ENCODE results near the gene CACNA1G. TPM values are rescaled to one million over a fixed set of nuclear protein-coding genes. Genes with fewer than 3 reads are reported as not detected.

The CACNA1G gene
- total RNA-seq, 1 donor from 2014 or later, result 0.36 TPM

DNA sequence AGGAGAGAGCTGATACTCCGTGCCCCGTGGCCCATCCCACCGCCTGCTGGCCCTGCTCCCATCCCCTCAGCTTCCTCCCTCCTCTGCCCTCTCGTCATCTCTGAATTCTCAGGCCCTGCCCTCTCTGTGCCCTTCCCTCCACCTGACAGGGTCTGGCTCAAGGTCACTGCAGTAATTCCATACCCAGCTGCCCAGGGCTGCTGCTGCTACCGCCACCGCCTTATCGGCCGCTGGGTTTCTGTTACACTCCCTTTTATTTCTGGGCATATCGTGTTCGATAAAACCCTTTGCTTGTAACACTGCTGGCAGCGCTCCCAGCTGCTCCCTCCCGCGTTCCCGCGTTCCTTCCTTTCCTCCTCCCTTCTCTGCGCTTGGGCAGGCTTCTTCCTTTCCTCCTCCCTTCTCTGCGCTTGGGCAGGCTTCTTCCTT is 26.8 kb upstream of the CACNA1G start:
- peak; percentile 75 for DNase-seq (ENCODE audit: low spot score)

DNA sequence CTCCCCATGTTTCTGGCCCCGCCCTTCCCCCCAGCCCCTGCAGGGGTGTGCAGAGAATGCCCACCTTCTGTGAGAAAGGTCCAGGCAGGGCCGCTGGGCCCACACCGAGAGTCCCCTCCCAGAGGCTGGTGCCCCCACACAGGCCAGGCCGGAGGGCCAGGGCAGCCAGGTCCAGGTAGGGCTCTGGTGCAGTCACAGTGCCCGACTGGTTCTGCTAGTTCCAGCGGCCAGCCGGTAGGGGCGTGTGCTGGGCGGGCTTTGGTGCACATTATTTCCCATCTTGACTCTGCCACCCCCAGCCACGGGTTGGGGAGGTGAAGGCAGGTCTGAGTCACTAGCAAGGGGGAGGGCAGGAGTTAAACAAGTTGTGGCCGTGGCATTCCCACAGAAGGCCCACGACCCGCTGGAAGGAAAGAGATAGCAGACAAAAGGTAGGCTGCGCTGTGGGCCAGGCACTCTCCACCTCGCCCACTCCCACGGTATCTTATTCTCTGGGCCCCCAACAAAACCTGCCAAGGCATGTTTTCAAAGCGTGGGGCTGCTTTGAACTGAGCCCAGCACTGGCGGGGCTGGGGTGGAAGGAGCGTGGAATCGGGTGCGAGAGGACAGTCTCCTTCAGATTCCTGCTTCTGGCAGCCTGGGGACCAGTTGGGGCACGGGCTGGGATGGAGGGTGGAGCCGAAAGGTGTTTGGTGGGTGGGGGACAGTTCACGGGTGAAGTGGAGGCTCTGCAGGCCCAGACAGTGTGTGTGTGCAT is 26.1 kb upstream of the CACNA1G start:
- peak; percentile 88 for DNase-seq (ENCODE audit: low spot score)

DNA sequence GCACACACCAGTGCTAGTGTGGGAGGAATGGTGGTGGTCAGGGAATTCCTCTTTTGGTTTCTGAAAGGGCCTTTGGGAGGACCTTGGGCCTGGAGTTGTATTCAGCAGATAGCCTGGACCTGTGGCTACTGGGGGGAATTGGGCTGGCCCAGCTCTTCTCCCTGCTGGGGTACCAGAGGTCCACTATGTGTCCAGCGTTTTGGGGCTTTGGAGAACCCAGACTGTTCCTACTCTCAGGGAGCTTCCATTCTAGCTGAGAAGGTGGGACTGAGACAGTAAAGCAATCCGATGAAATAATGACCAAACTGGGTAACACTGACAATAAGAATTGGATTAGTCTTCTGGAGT is 25.6 kb upstream of the CACNA1G start:
- no peak for DNase-seq (ENCODE audit: low spot score)

DNA sequence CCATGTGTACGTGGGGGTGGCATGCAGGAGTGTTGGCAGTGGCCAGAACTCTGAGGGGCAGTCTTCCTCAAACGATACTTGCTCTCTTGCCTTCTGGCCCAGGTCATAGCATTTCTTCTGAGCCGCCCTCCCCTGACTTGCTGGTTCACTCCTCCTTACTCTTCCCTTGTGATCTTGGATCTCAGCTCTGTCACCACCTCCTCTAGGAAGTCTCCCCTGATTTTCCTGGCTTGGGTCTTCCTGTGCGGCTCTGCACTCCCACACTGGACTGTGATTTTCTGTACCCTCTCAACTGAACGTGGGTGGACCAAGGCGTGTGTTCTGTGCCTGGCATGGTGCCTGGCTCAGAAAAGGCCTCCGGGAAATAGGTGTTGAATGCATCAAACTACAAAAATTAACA is 25.1 kb upstream of the CACNA1G start:
- DNase-seq (ENCODE audit: low spot score), result no peak

DNA sequence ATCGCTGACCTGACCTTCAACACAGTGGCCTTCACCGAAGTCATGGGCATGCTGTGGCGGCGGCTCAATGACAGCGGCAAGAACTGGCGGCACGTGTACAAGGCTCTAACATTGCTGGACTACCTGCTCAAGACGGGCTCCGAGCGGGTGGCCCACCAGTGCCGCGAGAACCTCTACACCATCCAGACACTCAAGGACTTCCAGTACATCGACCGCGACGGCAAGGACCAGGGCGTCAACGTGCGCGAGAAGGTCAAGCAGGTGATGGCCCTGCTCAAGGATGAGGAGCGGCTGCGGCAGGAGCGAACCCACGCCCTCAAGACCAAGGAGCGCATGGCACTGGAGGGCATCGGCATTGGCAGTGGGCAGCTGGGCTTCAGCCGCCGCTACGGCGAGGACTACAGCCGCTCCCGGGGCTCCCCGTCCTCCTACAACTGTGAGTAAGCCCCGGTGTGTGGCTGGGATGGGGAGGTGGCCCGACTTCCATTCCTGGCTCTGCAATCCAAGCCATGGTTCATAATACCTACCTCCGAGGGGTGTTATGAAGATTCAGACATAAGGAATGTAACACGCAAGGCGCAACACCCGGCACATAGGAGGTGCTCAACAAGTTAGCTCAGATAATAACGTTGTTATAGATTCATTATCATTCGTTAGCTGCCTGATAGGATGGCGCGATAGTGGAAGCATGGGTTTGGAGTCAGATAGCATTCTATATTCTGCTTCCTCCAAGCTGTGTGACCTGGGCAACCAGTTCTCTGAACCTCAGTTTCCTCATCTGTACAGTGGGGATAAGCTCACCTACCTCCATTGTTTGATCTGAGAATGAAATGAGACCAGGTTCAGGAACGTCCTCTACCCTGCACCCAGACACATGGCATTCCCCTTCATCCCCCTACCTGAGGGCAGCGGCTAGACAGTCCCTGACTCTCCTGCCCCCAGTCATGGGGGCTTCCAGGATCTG is 23.6 kb upstream of the CACNA1G start:
- no peak for DNase-seq (ENCODE audit: low spot score)

DNA sequence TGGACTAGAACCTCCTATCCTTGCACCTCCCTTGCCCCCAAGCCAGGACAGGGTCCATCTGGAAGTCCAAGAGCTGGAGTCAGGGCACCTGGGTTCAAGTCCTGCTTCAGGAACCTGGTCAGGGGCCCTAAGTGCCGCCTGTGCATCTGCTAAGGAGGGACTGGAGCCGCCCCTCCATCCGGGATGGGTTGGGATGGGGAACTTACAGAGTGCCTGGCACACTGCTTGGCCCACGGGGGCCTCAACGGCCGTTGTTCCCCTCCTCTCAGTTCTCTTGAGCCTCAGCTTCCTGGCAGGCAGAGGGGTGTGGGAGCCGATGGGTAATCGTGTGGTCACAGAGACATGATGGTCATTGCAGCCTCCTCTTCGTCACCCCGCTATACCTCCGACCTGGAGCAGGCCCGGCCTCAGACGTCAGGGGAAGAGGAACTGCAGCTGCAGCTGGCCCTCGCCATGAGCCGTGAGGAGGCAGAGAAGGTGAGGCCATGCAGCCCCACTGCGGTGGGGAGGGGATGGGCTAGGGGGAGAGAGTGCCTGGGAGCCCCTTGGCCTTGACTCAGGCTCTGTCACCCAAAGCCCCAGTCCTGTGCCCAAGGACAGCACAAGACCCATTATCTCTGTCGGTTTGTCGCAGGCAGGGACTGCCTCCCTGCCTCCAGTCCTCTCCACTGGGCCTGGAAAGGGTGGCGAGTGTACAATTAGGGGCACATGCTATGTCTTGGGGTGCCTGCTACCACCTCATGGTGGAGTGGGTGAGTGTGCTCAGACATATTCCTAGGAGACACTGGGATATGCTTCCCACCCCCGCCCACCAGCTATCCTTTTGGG is 22.6 kb upstream of the CACNA1G start:
- no peak for DNase-seq (ENCODE audit: low spot score)

DNA sequence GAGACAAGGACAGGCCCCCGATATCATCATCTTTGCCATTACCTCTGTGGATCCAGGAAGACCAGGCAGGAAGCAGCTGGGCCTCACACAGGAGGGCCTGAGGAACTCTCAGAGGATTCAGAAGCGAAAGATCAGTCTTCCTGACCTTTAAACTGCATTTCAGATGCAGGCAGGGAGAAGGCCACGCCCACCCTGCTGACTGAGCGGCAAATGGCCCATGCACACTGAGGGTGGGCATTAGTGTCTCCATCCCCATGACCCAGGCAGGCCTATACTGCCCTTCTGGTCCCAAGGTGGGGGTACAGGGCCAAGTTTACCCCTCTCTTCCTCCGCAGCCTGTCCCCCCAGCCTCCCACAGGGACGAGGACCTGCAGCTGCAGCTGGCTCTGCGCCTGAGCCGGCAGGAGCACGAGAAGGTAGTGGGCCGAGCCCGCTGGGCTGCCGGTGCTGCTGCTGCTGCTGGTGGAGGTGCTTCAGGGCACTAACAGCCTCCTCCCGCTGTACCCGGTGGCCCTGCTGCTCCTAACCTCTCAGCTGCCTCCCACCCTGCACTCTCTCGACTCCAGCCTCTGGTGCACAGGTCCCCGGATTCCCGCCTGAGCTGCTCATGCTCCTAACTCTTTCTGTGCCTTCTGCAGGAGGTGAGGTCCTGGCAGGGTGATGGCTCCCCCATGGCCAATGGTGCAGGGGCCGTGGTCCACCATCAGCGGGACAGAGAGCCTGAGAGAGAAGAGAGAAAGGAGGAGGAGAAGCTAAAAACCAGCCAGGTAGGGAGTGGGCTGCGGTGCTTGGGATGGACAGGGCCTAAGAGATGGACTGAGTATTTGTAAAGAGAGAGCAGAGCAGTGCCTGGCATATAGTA is 21.7 kb upstream of the CACNA1G start:
- no peak for DNase-seq (ENCODE audit: low spot score)

DNA sequence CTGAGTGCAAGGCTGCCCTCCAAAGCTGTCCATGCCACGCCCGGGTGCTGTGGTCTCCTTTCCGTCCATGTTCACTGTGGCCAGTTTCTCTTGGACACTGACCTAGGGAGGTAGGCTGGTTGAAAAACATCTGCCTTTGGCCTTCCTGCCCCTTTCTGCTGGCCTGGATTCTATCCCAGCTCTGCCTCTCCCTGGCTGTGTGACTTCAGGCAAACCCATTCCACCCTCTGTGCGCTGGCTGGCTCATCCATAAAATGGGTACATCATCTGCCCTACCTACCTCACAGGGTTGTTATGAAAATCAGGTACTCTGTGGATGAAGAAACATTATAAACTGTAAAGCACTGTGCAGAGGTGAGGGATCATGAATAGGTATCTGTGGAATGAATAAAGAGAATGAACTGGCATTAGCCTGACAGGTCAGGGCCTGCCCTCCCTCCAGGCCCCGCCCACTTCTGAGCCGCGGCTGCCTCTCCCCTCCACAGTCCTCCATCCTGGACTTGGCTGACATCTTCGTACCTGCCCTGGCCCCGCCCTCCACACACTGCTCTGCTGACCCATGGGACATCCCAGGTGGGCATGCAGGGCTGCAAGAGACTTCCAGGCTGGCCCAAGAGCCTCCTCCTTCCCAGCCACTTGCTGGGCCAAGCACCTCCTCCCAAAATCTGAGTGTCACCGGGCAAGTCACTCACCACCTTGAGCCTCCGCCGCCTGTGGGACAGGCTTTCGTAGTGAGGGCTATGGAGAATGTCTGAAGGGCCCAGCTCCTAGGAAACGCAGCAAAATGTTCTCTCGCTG is 20.6 kb upstream of the CACNA1G start:
- DNase-seq (ENCODE audit: low spot score), result peak; percentile 78

DNA sequence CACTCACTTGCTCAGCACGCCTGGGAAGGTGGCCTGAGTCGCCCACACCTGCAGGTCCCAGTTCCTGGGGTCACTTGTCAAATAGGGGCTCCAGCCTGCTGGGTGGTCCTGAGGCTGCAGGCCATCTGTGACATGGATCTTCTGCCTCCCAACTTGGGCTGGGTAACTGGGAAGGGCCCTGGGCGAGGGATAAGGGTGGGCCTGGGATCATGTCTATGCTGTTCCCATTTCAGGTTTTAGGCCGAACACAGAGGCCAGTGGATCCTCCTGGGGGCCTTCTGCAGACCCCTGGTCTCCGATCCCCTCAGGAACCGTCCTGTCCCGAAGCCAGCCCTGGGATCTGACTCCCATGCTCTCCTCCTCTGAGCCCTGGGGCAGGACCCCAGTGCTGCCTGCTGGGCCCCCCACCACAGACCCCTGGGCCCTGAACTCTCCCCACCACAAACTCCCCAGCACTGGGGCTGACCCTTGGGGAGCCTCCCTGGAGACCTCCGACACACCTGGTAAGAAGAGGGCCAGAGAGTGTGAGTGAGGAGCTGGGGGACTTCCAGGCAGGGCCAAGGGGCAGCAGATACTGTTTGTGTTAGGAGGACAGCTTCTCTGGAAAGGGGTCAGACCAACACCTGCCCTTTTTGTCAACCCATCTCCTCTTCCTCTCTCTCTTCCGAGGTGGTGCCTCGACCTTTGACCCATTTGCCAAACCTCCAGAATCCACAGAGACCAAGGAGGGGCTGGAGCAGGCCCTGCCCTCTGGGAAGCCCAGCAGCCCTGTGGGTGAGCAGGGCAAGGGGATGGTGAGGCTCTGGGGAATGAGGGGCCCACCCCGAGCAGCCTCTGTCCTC is 19.7 kb upstream of the CACNA1G start:
- DNase-seq (ENCODE audit: low spot score), result no peak

DNA sequence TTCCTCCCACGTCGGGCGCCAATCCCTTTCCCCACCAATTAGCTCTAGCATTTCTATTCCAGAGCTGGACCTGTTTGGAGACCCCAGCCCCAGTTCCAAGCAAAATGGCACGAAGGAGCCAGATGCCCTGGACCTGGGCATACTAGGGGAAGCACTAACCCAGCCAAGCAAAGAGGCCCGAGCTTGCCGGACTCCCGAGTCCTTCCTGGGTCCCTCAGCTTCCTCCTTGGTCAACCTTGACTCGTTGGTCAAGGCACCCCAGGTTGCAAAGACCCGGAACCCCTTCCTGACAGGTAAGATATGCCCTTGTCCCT is 19.2 kb upstream of the CACNA1G start:
- no peak for DNase-seq (ENCODE audit: low spot score)

DNA sequence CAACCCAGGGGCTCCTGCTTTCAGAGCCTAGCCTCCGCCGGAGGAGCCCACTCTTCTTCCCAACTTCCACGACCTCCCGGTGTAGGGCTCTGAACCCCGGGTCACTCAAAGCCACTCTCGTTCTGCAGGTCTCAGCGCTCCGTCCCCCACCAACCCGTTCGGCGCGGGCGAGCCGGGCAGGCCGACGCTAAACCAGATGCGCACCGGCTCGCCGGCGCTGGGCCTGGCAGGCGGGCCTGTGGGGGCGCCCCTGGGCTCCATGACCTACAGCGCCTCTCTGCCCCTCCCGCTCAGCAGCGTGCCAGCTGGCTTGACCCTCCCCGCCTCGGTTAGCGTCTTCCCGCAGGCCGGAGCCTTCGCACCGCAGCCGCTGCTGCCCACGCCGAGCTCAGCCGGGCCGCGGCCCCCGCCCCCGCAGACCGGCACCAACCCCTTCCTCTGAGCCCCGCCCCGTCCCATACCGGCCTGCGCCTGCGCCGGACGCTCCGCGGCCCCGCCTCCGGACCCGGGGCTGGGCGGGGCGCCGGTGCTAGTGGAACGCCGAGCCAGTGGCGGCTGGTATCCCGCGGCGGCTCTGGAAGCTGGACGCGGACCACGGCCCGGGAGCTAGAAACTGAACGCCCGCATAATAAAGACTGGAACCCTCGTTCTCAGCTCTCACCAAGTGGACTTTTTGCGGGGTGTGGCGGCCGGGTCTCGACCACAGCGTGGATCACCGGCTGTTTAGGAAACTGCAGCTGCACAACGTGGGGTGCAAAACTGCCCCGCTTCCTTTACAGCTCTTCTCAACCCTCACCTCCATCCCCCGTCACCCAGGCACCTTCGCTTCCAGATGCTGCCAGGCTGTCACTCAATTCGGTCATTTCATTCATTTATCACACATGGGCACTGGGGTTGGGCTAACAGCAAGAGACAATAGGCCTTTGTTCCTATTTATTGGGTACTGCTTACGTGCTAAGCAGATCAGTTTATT is 18.5 kb upstream of the CACNA1G start:
- peak; percentile 84 for DNase-seq (ENCODE audit: low spot score)

DNA sequence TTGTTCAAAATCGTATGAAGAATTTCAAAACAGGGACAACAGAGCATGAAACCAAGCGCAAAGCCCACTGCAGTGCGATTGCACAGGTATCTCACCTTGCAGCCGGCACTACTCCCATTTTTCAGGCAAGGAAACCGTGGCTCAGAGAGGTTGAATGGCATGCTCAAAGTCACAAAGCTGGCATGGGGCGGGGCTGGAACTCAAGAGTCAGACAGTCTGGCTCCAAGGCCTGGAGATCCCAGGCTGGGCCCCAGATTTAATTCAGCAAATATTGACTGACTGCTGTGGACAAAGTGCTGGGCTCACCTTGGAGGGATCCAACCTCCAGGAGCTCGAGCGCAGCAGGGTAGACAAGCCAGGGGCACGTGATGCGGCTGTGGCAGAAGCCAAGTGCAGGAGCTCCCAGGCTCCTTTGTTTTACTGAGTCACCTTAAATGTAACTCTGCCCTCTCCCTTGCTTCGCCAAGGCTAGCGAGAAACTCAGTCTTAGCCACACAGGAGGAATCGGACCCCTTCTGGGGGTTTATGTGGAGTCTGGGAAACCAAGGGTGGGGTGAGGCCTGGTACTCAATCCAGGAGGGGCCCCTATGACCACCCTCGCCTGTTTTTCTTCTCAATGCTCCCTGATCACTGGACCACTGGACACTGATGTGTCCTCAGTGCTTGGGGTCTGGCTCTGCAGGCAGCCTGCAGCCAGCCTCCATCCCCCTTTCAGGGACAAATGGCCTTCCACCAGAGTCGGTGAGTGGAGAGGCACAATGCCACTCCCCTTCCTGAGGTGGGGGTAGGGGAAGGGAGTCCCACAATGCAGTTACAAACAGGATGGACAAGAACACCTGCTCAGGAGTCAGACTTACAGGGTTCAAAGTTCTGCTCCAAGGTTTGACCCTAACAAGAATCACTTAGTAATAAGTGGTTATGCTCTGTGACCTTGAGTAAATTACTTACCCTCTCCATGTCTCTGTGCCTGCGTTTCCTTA is 17.4 kb upstream of the CACNA1G start:
- DNase-seq (ENCODE audit: low spot score), result no peak

DNA sequence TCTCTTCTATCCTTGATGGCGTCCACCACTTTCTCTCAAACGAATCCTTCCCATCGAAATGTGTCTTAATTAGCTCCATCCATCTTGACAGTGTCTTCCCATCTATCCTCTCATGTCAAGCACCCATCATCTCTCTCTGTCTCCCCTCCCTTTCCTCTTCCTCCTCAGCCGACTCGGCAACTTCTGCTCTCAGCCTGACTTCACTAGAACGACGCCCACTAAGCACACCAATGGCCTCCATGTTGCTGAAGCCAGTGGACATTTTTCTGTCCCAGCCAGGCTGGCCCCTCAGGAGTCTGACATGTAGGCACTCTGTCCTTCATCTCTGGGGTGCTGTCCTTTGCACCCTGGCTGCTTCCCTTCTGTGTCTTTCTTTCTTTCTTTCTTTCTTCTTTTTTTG is 16.0 kb upstream of the CACNA1G start:
- no peak for DNase-seq (ENCODE audit: low spot score)

DNA sequence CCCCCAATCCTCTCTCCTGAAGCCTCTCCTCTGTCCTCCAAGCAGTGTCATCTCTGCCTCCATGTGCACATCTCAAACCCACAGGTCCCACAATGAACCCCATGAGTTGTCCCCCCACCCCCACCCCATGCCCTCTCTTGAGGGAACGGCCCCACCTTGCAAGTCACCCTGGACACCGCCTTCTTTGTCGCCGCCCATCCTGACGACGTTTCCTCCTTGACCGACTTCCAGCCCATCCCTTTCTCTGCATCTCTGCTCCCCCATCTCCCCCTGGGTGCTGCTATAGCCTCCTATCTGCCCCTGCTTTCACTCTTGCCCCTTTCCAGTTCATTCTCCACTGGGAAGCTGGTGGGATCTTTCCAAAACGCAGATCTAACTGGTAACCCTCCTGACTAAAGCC is 15.2 kb upstream of the CACNA1G start:
- no peak for DNase-seq (ENCODE audit: low spot score)

DNA sequence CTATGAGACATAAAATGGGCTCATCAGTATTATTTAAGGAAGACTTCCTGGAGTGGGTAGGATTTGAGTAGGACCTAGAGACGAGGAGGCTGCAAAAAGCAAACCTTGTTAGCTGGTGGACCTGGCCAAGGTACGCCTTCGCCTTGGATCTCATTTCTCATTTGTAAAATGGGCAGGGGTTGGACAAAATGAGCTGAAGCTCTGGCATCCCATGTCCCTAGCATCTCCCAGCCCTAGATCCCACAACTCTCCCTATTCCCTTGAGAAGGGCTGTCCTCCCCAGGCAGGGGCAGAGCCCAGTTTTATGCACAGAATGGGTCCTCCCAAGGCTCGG is 13.8 kb upstream of the CACNA1G start:
- DNase-seq (ENCODE audit: low spot score), result no peak

DNA sequence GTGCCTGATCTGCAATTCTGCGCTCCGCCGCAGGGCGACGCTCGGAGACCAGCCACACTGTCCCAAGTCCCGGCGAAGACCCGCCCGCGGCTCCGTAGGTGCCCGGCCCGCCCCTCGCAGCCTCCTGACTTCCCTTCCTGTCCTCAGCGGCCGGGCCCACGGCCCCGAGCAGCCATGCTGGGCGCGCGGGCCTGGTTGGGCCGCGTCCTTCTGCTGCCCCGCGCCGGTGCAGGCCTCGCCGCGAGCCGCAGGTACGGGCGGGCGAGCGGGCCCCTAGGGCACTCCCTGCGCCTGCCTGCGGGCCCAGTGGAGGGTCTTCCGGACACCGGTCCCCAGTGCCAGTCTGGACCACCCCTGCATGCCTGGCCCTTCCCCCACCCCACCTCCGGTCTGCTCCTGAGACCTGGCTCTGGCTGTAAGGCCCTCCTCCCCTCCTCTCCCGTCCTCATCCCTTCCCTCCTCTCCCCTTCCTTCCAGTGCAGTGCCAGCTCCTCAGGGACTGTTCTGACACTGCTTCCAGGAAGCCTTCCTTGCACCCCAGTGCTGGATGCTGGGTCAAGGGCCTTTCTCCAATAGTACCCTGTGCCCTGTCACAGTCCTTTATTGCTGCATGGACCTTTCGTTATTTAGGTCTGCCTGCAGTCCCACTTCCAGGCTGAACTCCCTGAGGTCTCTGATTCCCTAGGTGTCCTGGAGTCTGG is 13.3 kb upstream of the CACNA1G start, which contains the start of gene SPATA20:
Gene SPATA20 (plus strand): TSS at position 140 of the 701 bp plus-strand sequence. CDS start 35 bp downstream, at position 175.
- DNase-seq (ENCODE audit: low spot score), result peak; percentile 94

DNA sequence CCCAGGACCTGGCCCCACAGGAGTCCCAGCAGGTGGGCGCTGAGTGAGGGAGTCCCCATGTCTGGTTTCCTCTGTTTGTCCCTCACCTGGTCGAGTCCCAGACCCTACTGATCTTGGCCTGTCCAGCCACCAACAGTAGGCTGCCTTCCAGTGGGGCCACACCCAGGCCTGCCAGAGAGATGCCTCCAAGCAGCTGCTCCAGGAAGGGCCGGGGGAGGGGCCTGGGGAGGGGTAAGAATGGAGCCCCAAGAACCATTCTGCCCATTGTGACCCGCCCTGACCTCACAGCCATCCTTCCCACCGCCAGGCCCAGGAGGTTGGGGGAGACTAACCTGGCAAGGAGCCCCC is 12.8 kb upstream of the CACNA1G start:
- DNase-seq (ENCODE audit: low spot score), result no peak
